Cardiac muscle cell (in vitro differentiated cells and primary cell): ENCODE measurements around the gene NDUFA1. TPM values are rescaled to one million over a fixed set of nuclear protein-coding genes. Genes with fewer than 3 reads are reported as not detected.
"Not testable (repeated sequence)": the region's sequence is repeated elsewhere in the genome, so short reads cannot be mapped to it uniquely, and the experiment has no call there.

Experiments
- DNase-seq, 2 donors: peaks; one replicate each; pipeline versions ENCODE4 v3.0.0 to v3.0.0-alpha.2; 2010 to 2017; ENCODE audit warnings: low read depth in 1 of 2, low spot score in 1 of 2
- H3K27ac ChIP-seq: fragments of 200-600 bp; sonication (generic); 2 replicates; pipeline ENCODE4 v1.5.1; 2016
- H3K27me3 ChIP-seq: fragments of 200-600 bp; sonication (generic); 2 replicates; pipeline ENCODE4 v1.6.0; 2016; ENCODE audit warnings: control low read depth
- H3K36me3 ChIP-seq: fragments of 200-600 bp; sonication (generic); 2 replicates; pipeline ENCODE4 v1.5.1; 2016; ENCODE audit warnings: control low read depth
- H3K4me1 ChIP-seq: fragments of 200-600 bp; sonication (generic); 2 replicates; pipeline ENCODE4 v1.8.1; 2017; ENCODE audit warnings: low read depth, mild to moderate bottlenecking, mixed run types
- H3K4me3 ChIP-seq: fragments of 200-600 bp; sonication (generic); 2 replicates; pipeline ENCODE4 v1.5.1; 2016; ENCODE audit warnings: mild to moderate bottlenecking
- H3K9me3 ChIP-seq: fragments of 200-600 bp; sonication (generic); 2 replicates; pipeline ENCODE4 v1.5.1; 2017; ENCODE audit warnings: low read depth, mild to moderate bottlenecking, control low read depth
- polyA plus RNA-seq: library from polyadenylated mRNA; unstranded; fragments of >200 nt; fragmentation: Nextera tagmentation; extraction: Ambion mirVana; gene quantifications from 2 replicates; pipeline ENCODE4 v1.2.1, GENCODE V29; 2016
- total RNA-seq: library from RNA; depleted of rRNA; stranded (reverse); fragments of >200 nt; gene quantifications from 2 replicates; pipeline ENCODE4 v1.2.3, GENCODE V29; 2016
- TF ChIP-seq, protein P1 (sequence below): IDR thresholded peaks from 2 replicates; pipeline ENCODE4 v1.5.1; 2012; ENCODE audit warnings: low read depth, mild to moderate bottlenecking, low read length

The NDUFA1 gene
- total and polyA plus RNA-seq, 2 experiments from 2014 or later: 38.3 to 587 TPM

DNA sequence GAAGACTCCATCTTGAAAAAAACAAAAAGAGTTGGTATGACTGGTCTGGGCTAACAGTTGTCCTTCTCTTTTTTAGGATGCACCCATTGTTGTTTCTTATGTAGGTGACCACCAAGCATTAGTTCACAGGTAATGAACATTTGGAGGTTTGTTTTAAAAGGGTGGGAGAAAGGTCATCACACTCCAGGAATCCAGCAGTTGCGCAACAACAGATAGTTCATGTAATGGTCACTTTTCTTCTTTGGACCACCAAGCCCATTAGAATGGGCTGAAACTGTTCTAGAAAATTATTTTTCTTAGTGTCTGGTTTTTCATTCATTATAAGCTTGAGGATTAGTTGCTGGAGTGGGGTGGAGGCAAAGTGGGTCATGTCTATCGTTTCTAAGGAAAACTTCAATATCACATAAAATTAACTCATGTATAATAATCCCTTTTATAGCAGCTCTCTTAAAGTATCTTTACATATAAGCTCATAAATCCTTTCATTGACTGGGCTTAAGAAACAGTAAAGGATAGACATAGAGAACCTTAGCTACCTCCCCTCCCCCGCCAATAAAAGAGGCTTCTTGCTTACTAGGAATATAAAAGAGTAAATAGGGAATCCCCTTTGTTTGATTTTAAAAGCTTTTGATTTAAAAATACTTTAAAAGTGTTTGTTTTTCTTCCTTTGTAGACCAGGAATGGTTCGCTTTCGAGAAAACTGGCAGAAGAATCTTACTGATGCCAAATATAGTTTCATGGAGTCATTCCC lies 48.4 kb downstream of the NDUFA1 start:
- Histone ChIP-seq H3K4me3 (no peak overlapping the region), H3K36me3 (no peaks in the 10 kb centered on the region), H3K4me1 (no peaks in the 10 kb centered on the region), H3K9me3 (no peaks in the 10 kb centered on the region), H3K27ac (no peak overlapping the region), H3K27me3 (no peaks in the 10 kb centered on the region)
- TF ChIP-seq, protein P1, sequence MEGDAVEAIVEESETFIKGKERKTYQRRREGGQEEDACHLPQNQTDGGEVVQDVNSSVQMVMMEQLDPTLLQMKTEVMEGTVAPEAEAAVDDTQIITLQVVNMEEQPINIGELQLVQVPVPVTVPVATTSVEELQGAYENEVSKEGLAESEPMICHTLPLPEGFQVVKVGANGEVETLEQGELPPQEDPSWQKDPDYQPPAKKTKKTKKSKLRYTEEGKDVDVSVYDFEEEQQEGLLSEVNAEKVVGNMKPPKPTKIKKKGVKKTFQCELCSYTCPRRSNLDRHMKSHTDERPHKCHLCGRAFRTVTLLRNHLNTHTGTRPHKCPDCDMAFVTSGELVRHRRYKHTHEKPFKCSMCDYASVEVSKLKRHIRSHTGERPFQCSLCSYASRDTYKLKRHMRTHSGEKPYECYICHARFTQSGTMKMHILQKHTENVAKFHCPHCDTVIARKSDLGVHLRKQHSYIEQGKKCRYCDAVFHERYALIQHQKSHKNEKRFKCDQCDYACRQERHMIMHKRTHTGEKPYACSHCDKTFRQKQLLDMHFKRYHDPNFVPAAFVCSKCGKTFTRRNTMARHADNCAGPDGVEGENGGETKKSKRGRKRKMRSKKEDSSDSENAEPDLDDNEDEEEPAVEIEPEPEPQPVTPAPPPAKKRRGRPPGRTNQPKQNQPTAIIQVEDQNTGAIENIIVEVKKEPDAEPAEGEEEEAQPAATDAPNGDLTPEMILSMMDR: no peak
- no peak for DNase-seq

DNA sequence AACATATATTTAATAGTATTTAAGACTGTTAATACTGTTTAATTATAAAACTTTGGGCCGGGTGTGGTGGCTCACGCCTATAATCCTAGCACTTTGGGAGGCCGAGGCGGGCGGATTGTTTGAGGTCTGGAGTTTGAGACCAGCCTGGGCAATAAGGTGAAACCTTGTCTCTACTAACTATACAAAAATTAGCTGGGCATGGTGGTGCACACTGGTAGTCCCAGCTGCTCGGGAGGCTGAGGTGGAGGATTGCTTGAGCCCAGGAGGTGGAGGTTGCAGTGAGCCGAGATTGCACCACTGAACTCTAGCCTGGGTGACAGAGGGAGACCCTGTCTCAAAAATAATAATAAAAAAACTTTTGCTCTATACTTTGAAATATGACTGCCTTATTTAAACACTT lies 50.8 kb downstream of the NDUFA1 start:
- not testable (repeated sequence) for DNase-seq, H3K36me3 ChIP-seq, H3K27me3 ChIP-seq, H3K4me3 ChIP-seq, H3K4me1 ChIP-seq, H3K27ac ChIP-seq, H3K9me3 ChIP-seq

Other genes starting within 250 kb of the NDUFA1 start
- 69.3 and 78.7 TPM in 2 replicates for gene SEPTIN6, start 178.7 kb upstream of the NDUFA1 start, total RNA-seq
- gene SEPTIN6, start 178.7 kb upstream of the NDUFA1 start, polyA plus RNA-seq: 51.0 and 54.6 TPM in 2 replicates
- gene SOWAHD, start 113.2 kb upstream of the NDUFA1 start, total RNA-seq: 0.95 and 1.3 TPM in 2 replicates
- gene SOWAHD, start 113.2 kb upstream of the NDUFA1 start, polyA plus RNA-seq: 1.2 and 1.5 TPM in 2 replicates
- gene RPL39, start 80.2 kb upstream of the NDUFA1 start, total RNA-seq: 789 and 2,257 TPM in 2 replicates
- 735 and 894 TPM in 2 replicates for gene RPL39, start 80.2 kb upstream of the NDUFA1 start, polyA plus RNA-seq
- 5.4 and 5.5 TPM in 2 replicates for gene UPF3B, start 18.9 kb upstream of the NDUFA1 start, total RNA-seq
- gene UPF3B, start 18.9 kb upstream of the NDUFA1 start, polyA plus RNA-seq: 22.2 and 25.1 TPM in 2 replicates
- gene RNF113A, start 99 bp upstream of the NDUFA1 start, total RNA-seq: 35.7 and 42.9 TPM in 2 replicates
- 26.0 and 28.3 TPM in 2 replicates for gene RNF113A, start 99 bp upstream of the NDUFA1 start, polyA plus RNA-seq
- gene AKAP14, start 24.1 kb downstream of the NDUFA1 start, total RNA-seq: not detected in 2 replicates
- gene AKAP14, start 24.1 kb downstream of the NDUFA1 start, polyA plus RNA-seq: not detected in 2 replicates
- gene NKAP, start 71.9 kb downstream of the NDUFA1 start, total RNA-seq: 6.8 and 8.3 TPM in 2 replicates
- 5.6 and 6.9 TPM in 2 replicates for gene NKAP, start 71.9 kb downstream of the NDUFA1 start, polyA plus RNA-seq
- not detected in 2 replicates for gene RHOXF2B, start 205.9 kb downstream of the NDUFA1 start, total RNA-seq
- gene RHOXF2B, start 205.9 kb downstream of the NDUFA1 start, polyA plus RNA-seq: not detected in 2 replicates
- gene RHOXF1, start 244.1 kb downstream of the NDUFA1 start, total RNA-seq: 0.42 and 2.8 TPM in 2 replicates
- gene RHOXF1, start 244.1 kb downstream of the NDUFA1 start, polyA plus RNA-seq: 1.7 and 2.0 TPM in 2 replicates